Stimulated activated CD4-positive, alpha-beta T cell treated with anti-CD3 and anti-CD28 coated beads, Interleukin-1b, Interleukin-23, amount 100 ng/mL, for 4 hours (primary cell): ENCODE data around the gene KIRREL3.

Experiments
- DNase-seq, 2 donors: peaks; one replicate each; pipeline ENCODE4 v3.0.0-alpha.2; 2020; ENCODE audit warnings: low read depth in 2 of 2

The KIRREL3 gene

GRCh38 chr11:126669416-126669815 lies 331.2 kb downstream of the KIRREL3 start:
- DNase-seq: no peak

- no peak for DNase-seq
Measured at GRCh38 chr11:126664643-126665042, 335.9 kb downstream of the KIRREL3 start.

- DNase-seq: no peak
Measured at GRCh38 chr11:126663749-126664592, 336.6 kb downstream of the KIRREL3 start.

GRCh38 chr11:126662035-126662790 lies 338.4 kb downstream of the KIRREL3 start:
- no peak for DNase-seq

GRCh38 chr11:126660761-126661425 lies 339.7 kb downstream of the KIRREL3 start:
- no peak for DNase-seq

GRCh38 chr11:126660321-126660720 lies 340.2 kb downstream of the KIRREL3 start:
- no peak for DNase-seq

GRCh38 chr11:126658306-126659056 lies 342.1 kb downstream of the KIRREL3 start:
- DNase-seq: no peak

- DNase-seq: no peak
Measured at GRCh38 chr11:126655807-126656128, 344.8 kb downstream of the KIRREL3 start.

- DNase-seq: no peak
Measured at GRCh38 chr11:126654886-126655806, 345.4 kb downstream of the KIRREL3 start.

GRCh38 chr11:126653040-126653439 lies 347.5 kb downstream of the KIRREL3 start:
- DNase-seq: no peak

- DNase-seq: no peak
Measured at GRCh38 chr11:126647735-126648134, 352.8 kb downstream of the KIRREL3 start.

GRCh38 chr11:126646701-126647557 lies 353.6 kb downstream of the KIRREL3 start:
- DNase-seq: no peak

GRCh38 chr11:126645186-126645585 lies 355.4 kb downstream of the KIRREL3 start:
- DNase-seq: no peak

GRCh38 chr11:126640186-126640585 lies 360.4 kb downstream of the KIRREL3 start:
- DNase-seq: no peak

- DNase-seq: no peak
Measured at GRCh38 chr11:126639692-126640091, 360.9 kb downstream of the KIRREL3 start.

- DNase-seq: no peak
Measured at GRCh38 chr11:126638648-126639047, 361.9 kb downstream of the KIRREL3 start.

- DNase-seq: no peak
Measured at GRCh38 chr11:126637795-126638175, 362.8 kb downstream of the KIRREL3 start.

- no peak for DNase-seq
Measured at GRCh38 chr11:126636911-126637794, 363.4 kb downstream of the KIRREL3 start.

GRCh38 chr11:126635511-126635910 lies 365.1 kb downstream of the KIRREL3 start:
- no peak for DNase-seq
